K562 (cell line): ENCODE measurements around the gene SRPRA. TPM values are rescaled to one million over a fixed set of nuclear protein-coding genes. Genes with fewer than 3 reads are reported as not detected.
A peak's percentile ranks its signal among the peaks of the same experiment; 100 is the strongest.

Experiments used
- ATAC-seq: fragments of 200-7000 bp; cut with Tn5 transposase; 3 replicates; pipeline ENCODE4 v1.9.1; 2020; ENCODE audit warnings: moderate library complexity
- BruUV-seq: library from RNA; stranded (reverse); fragments of 400-500 nt; replicated peaks from 2 replicates; lab custom pipeline; 2021; lab: Mats Ljungman, UMichigan
- CTCF ChIA-PET: fragments of 300-600 bp; formaldehyde crosslinking; extraction: SDS; loops from one replicate; lab custom pipeline; 2021; ENCODE audit warnings: low intra/inter-chr PET ratio; lab: Yijun Ruan, JAX
- POLR2A ChIA-PET: fragments of 300-600, 350-650 bp; sonication (Branson Sonifier 250); formaldehyde crosslinking; extraction: SDS; loops from one replicate; lab custom pipeline; 2021; ENCODE audit warnings: antibody characterized with exemption, inconsistent platforms; lab: Yijun Ruan, JAX
- DNase-seq, 4 experiments: peaks; one replicate each; pipeline versions ENCODE4 v3.0.0 to v3.0.0-alpha.2; 2011 to 2018; ENCODE audit warnings: low spot score in 3 of 4, mixed read lengths in 3 of 4; ENCODE audit errors: extremely low read depth in 1 of 4
- FAIRE-seq: peaks from 2 replicates; lab custom pipeline; 2011; peaks lifted over from hg19 to GRCh38; lab: Jason Lieb, UNC
- H2AFZ ChIP-seq: 2 replicates; pipeline ENCODE4 v1.6.0; 2011; ENCODE audit warnings: low read depth, low read length, control low read depth, inconsistent platforms
- H3K27ac ChIP-seq: fragments of 200-600 bp; 3 replicates; pipeline ENCODE4 v1.8.0; 2011; ENCODE audit warnings: low read depth, mild to moderate bottlenecking, control low read depth, inconsistent platforms, low read length, moderate library complexity, mixed read lengths; ENCODE audit errors: extremely low read depth
- H3K27me3 ChIP-seq, 2 experiments: fragments of 300-600 bp in 1 of 2; 2 replicates in 1 of 2; 3 replicates in 1 of 2; pipeline versions ENCODE4 v1.6.0 to v1.8.0; 2011; ENCODE audit warnings: inconsistent platforms in 2 of 2, low read length in 2 of 2, mild to moderate bottlenecking in 1 of 2, mixed read lengths in 1 of 2, moderate library complexity in 1 of 2; ENCODE audit not compliant: control insufficient read depth in 2 of 2, insufficient read depth in 2 of 2
- H3K36me3 ChIP-seq: fragments of 300-600 bp; 3 replicates; pipeline ENCODE4 v1.8.0; 2011; ENCODE audit warnings: mild to moderate bottlenecking, low read length, inconsistent platforms; ENCODE audit not compliant: control insufficient read depth, insufficient read depth
- H3K4me1 ChIP-seq, 2 experiments: fragments of 200-600 bp in 1 of 2; replicated peaks in 1 of 2; 2 replicates in 1 of 2; 3 replicates in 1 of 2; pipeline versions ENCODE4 v1.5.1 to v1.8.0; 2011; ENCODE audit warnings: inconsistent platforms in 2 of 2, low read length in 2 of 2, mild to moderate bottlenecking in 1 of 2, mixed read lengths in 1 of 2, moderate library complexity in 1 of 2; ENCODE audit not compliant: control insufficient read depth in 2 of 2, insufficient read depth in 2 of 2
- H3K4me2 ChIP-seq: 2 replicates; pipeline ENCODE4 v1.6.1; 2011; ENCODE audit warnings: low read length, control low read depth, inconsistent platforms, mixed read lengths; ENCODE audit not compliant: insufficient read depth
- H3K4me3 ChIP-seq: fragments of 200-600 bp; sonication (generic), shearing (Covaris generic); 2 replicates; pipeline ENCODE4 v1.5.1; 2016; ENCODE audit warnings: control low read depth, inconsistent platforms
- H3K79me2 ChIP-seq: fragments of 200-600 bp; 3 replicates; pipeline ENCODE4 v1.8.0; 2011; ENCODE audit warnings: low read length, inconsistent platforms; ENCODE audit not compliant: control insufficient read depth, insufficient read depth
- H3K9ac ChIP-seq, 2 experiments: 2 replicates each; pipeline versions ENCODE4 v1.6.0 to v1.6.1; 2011; ENCODE audit warnings: low read depth in 2 of 2, low read length in 2 of 2, control low read depth in 1 of 2, inconsistent platforms in 1 of 2, mild to moderate bottlenecking in 1 of 2, mixed read lengths in 1 of 2; ENCODE audit not compliant: insufficient read depth in 1 of 2
- H3K9me1 ChIP-seq: one replicate; pipeline ENCODE4 v1.6.0; 2011; ENCODE audit warnings: inconsistent platforms, mild to moderate bottlenecking, low read length, moderate library complexity; ENCODE audit not compliant: control insufficient read depth, insufficient read depth
- H3K9me3 ChIP-seq: replicated peaks from 2 replicates; pipeline ENCODE4 v1.5.1; 2011; ENCODE audit warnings: low read depth, low read length, inconsistent platforms; ENCODE audit not compliant: control insufficient read depth, insufficient read depth
- H4K20me1 ChIP-seq: replicated peaks from 2 replicates; pipeline ENCODE4 v1.6.1; 2011; ENCODE audit warnings: low read length, inconsistent platforms, mixed read lengths; ENCODE audit not compliant: control insufficient read depth, insufficient read depth
- CHD1 ChIP-seq: fragments of 200-600 bp; sonication (generic); IDR thresholded peaks from one replicate; pipeline ENCODE4 v1.6.1; 2012; ENCODE audit warnings: mild to moderate bottlenecking, moderate library complexity, low read length, inconsistent platforms
- CREM ChIP-seq: IDR thresholded peaks from 2 replicates; pipeline ENCODE4 v1.6.1; 2014; ENCODE audit warnings: antibody characterized with exemption, low read depth
- CXXC5 ChIP-seq: fragments of 250-450 bp; sonication (Bioruptor Pico); IDR thresholded peaks from 2 replicates; pipeline ENCODE4 v1.8.0; 2022; ENCODE audit warnings: inconsistent platforms, mild to moderate bottlenecking, moderate library complexity
- DPF2 ChIP-seq: fragments of 450-650 bp; IDR thresholded peaks from 2 replicates; pipeline ENCODE4 v1.6.1; 2016
- ESRRA ChIP-seq: fragments of 450-650 bp; IDR thresholded peaks from 2 replicates; pipeline ENCODE4 v1.6.1; 2014; ENCODE audit warnings: low read depth, mild to moderate bottlenecking, moderate library complexity, borderline replicate concordance
- FOS ChIP-seq: IDR thresholded peaks from 3 replicates; pipeline ENCODE4 v1.6.1; 2011; ENCODE audit not compliant: insufficient read length; ENCODE audit errors: extremely low read depth
- JUND ChIP-seq, 2 experiments: IDR thresholded peaks; 2 replicates in 1 of 2; 3 replicates in 1 of 2; pipeline ENCODE4 v1.6.1; 2011; ENCODE audit warnings: borderline replicate concordance in 2 of 2, low read depth in 2 of 2, low read length in 2 of 2, improper control_type of control experiment in 1 of 2, missing biosample characterization in 1 of 2, missing genetic modification characterization in 1 of 2, missing genetic modification reagents in 1 of 2
- PTRF ChIP-seq: fragments of 450-650 bp; IDR thresholded peaks from 2 replicates; pipeline ENCODE4 v1.6.1; 2016; ENCODE audit warnings: mild to moderate bottlenecking, missing genetic modification characterization, missing compliant biosample characterization
- RAD21 ChIP-seq, 2 experiments: fragments of 250-450 bp in 1 of 2; fragments of 450-650 bp in 1 of 2; sonication (Bioruptor Pico) in 1 of 2; formaldehyde crosslinking in 1 of 2; IDR thresholded peaks in 1 of 2; conservative IDR thresholded peaks in 1 of 2; 2 replicates each; pipeline versions ENCODE4 v1.4.0 to v1.8.0; 2020 to 2022; ENCODE audit warnings: mild to moderate bottlenecking in 2 of 2, moderate library complexity in 1 of 2
- RBM25 ChIP-seq: fragments of 200-400 bp; formaldehyde crosslinking; IDR thresholded peaks from 2 replicates; pipeline ENCODE4 v1.6.1; 2018; ENCODE audit warnings: low read length, low read depth, moderate library complexity; ENCODE audit not compliant: severe bottlenecking
- RCOR1 ChIP-seq, 2 experiments: IDR thresholded peaks; 2 replicates each; pipeline ENCODE4 v1.6.1; 2012; ENCODE audit warnings: low read depth in 2 of 2, low read length in 2 of 2, borderline replicate concordance in 1 of 2, improper control_type of control experiment in 1 of 2
- TCF3 ChIP-seq: sonication (generic); formaldehyde crosslinking; IDR thresholded peaks from 2 replicates; pipeline ENCODE4 v1.4.0; 2020; ENCODE audit warnings: mild to moderate bottlenecking, missing genetic modification reagents
- TFAP4 ChIP-seq: sonication (generic); formaldehyde crosslinking; IDR thresholded peaks from 2 replicates; pipeline ENCODE4 v1.8.0; 2022; ENCODE audit warnings: missing genetic modification reagents, mild to moderate bottlenecking, moderate library complexity, borderline replicate concordance
- TRIM28 ChIP-seq: fragments of 450-650 bp; IDR thresholded peaks from 2 replicates; pipeline ENCODE4 v1.6.1; 2017
- U2AF2 ChIP-seq: fragments of 200-400 bp; formaldehyde crosslinking; optimal IDR thresholded peaks from 2 replicates; pipeline ENCODE3; 2017; ENCODE audit warnings: low read depth, mild to moderate bottlenecking, low read length
- ZNF444 ChIP-seq: fragments of 250-450 bp; sonication (Bioruptor Pico); IDR thresholded peaks from 2 replicates; pipeline ENCODE4 v1.4.0; 2020; ENCODE audit warnings: mild to moderate bottlenecking, moderate library complexity
- ZSCAN29 ChIP-seq: fragments of 450-650 bp; IDR thresholded peaks from 2 replicates; pipeline ENCODE4 v1.6.1; 2017
- WGBS: fragments of 100-300 bp; shearing (Covaris generic); methylation state at CpG from one replicate; pipeline ENCODE4 v1.1.6; 2016; ENCODE audit warnings: low coverage, mixed read lengths; ENCODE audit not compliant: insufficient coverage; ENCODE audit errors: missing lambda C conversion rate; 5-methylcytosine and 5-hydroxymethylcytosine counted together
- in situ Hi-C: fragments of 300-500 bp; cut with MboI; formaldehyde crosslinking; loops from 4 replicates; pipeline ENCODE4 v1.15.0; 2018; ENCODE audit warnings: inconsistent platforms, mixed read lengths
- intact Hi-C: fragments of 100-400 bp; cut with micrococcal nuclease; formaldehyde crosslinking; loops from 2 replicates; pipeline ENCODE4 v1.14.2; 2022
- polyA plus RNA-seq, 8 experiments: library from polyadenylated mRNA; depleted of rRNA in 4 of 8; stranded (reverse) in 5 of 8; unstranded in 3 of 8; fragments of >200 nt; fragmentation: Nextera tagmentation in 2 of 8; fragmentation: Illumina TruSeq in 1 of 8; extraction: Ambion mirVana in 2 of 8; extraction: Trizol in 1 of 8; gene quantifications; 2 replicates each; pipeline versions ENCODE4 v1.2.1 to v1.2.3, GENCODE V29; 2011 to 2014; ENCODE audit warnings: inconsistent platforms in 1 of 8, missing spikeins in 1 of 8
- total RNA-seq, 7 experiments: library from RNA; depleted of rRNA in 6 of 7; stranded (reverse); fragments of >200 nt in 6 of 7; fragmentation: Illumina TruSeq in 2 of 7; extraction: Trizol in 2 of 7; gene quantifications; 2 replicates each; pipeline versions ENCODE4 v1.2.1 to v1.2.3, GENCODE V29; 2011 to 2021; ENCODE audit warnings: low replicate concordance in 1 of 7
- TF ChIP-seq, protein P1 (sequence below): fragments of 450-650 bp; IDR thresholded peaks from 2 replicates; pipeline ENCODE4 v1.7.1; 2018; ENCODE audit warnings: mild to moderate bottlenecking, low read depth; ENCODE audit not compliant: partially characterized antibody

SRPRA gene
- total and polyA plus RNA-seq, 9 of the 15 experiments (the other 6 are each of a cell fraction or from before 2014, with no cell fraction given): 33.5 to 124 (median 80.0) TPM

DNA sequence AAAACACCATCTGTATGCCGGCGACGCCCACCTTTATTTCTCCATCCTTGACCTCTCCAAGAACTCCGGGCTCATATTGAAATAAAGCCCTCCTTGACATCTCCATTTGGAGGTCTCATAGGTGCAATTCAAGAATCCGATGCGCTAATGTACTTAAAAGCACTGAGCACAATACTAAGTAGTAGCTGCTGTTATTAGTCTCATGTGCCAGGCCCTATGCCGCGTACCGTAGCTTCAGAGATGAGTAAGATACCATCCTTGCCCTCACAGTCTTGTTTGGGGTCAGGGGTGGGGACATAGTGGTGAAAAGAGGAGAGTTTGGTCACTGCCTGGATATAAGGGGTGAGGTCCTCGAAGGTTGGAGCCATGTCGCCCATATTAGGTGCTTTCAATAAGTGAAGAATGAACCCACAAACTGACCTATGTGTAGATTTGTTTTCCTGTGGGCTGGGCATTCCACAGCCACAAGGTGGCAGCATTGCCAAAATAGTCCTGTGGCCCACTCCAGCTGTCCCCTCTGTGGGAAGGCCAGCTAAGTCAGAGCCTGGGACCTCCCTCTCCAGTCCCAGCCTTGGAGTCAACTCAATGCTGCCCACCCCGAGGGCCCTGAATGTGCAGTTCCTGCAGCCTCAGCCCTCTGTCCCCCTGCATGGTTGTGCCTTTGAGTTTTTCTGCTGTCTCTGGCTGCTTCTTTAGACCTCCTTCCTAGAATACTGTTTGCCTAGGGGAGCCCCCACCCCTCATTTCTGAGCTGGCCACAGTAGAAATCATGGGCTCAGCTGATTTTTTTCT is 41.7 kb upstream of the SRPRA start:
- H3K9ac ChIP-seq: no peak overlapping the region
- no peaks in the 10 kb centered on the region; a peak in 1 of 5 replicates for H3K27me3 ChIP-seq
- BruUV-seq: no TSS peak
- H3K36me3 ChIP-seq: peaks cover 8% of the 10 kb centered on the region; the same call in 2 of the 3 replicates
- H3K27ac ChIP-seq: no peak overlapping the region
- no peak overlapping the region for H3K4me2 ChIP-seq
- no peaks in the 10 kb centered on the region for H3K9me3 ChIP-seq
- no peaks in the 10 kb centered on the region for H3K4me1 ChIP-seq
- in situ Hi-C loops (loop anchor here (25.0 kb wide), 2 partner anchors 102 to 677 kb away; no protein-coding TSS in a partner anchor), intact Hi-C loops (loop anchor here (1.0 to 5.0 kb wide), 5 partner anchors 46 to 170 kb away; no protein-coding TSS in a partner anchor)
- no peaks in the 10 kb centered on the region for H3K9me1 ChIP-seq
- no peak overlapping the region for H3K4me3 ChIP-seq
- H2AFZ ChIP-seq: no peak overlapping the region
- POLR2A ChIA-PET: interaction anchor here (0.6 to 1.1 kb wide), 4 partner anchors 10 to 170 kb away, joined by 3 read pairs; no protein-coding TSS in a partner anchor
- no peaks in the 10 kb centered on the region for H3K79me2 ChIP-seq
- ATAC-seq (peak; percentile 98), FAIRE-seq (peak; percentile 94), DNase-seq (peak; percentile 72 to 83 (median 74))
- CTCF ChIA-PET: interaction anchor here (1.4 to 3.6 kb wide), 4 partner anchors 49 to 170 kb away, joined by 5 to 27 read pairs (median 10); no protein-coding TSS in a partner anchor
- H4K20me1 ChIP-seq: no peaks in the 10 kb centered on the region; the same call in 1 of the 2 replicates
- whole genome bisulfite sequencing: 57% methylated on average over 12 of the region's 12 CpGs
- TF ChIP-seq ZSCAN29 (no peak), DPF2 (no peak), TCF3 (no peak), ZNF444 (CRISPR knock-in tag) (no peak), CXXC5 (CRISPR knock-in tag) (no peak), FOS (no peak), RAD21 (CRISPR knock-in tag; conservative IDR thresholded peaks at IDR 0.05 in 1 of 2, IDR thresholded peaks at IDR 0.05 in 1 of 2) (peak; percentile 95 to 99), TRIM28 (no peak), RBM25 (no peak), JUND (IDR thresholded peaks at IDR 0.05; ENCODE audit: borderline replicate concordance, low read depth, low read length) (0 out of 2 replicates have a peak, but pooled peaks have one; percentile 19), JUND (tag; IDR thresholded peaks at IDR 0.05; ENCODE audit: borderline replicate concordance, low read depth, low read length) (no peak), TFAP4 (CRISPR knock-in tag) (peak; percentile 90), ESRRA (no peak), U2AF2 (no peak), RCOR1 (IDR thresholded peaks at IDR 0.05; ENCODE audit: borderline replicate concordance in 1 of 2, low read depth in 2 of 2, low read length in 2 of 2) (peak in 1 of 2 experiments; percentile 40; a peak in 1 of 4 replicates), PTRF (tag) (no peak), CREM (0 out of 2 replicates have a peak, but pooled peaks have one; percentile 33), CHD1 (no peak)
- TF ChIP-seq, protein P1, sequence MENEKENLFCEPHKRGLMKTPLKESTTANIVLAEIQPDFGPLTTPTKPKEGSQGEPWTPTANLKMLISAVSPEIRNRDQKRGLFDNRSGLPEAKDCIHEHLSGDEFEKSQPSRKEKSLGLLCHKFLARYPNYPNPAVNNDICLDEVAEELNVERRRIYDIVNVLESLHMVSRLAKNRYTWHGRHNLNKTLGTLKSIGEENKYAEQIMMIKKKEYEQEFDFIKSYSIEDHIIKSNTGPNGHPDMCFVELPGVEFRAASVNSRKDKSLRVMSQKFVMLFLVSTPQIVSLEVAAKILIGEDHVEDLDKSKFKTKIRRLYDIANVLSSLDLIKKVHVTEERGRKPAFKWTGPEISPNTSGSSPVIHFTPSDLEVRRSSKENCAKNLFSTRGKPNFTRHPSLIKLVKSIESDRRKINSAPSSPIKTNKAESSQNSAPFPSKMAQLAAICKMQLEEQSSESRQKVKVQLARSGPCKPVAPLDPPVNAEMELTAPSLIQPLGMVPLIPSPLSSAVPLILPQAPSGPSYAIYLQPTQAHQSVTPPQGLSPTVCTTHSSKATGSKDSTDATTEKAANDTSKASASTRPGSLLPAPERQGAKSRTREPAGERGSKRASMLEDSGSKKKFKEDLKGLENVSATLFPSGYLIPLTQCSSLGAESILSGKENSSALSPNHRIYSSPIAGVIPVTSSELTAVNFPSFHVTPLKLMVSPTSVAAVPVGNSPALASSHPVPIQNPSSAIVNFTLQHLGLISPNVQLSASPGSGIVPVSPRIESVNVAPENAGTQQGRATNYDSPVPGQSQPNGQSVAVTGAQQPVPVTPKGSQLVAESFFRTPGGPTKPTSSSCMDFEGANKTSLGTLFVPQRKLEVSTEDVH: no peak
